ENCODE results near the gene CSRP3.

Gene CSRP3

DNA sequence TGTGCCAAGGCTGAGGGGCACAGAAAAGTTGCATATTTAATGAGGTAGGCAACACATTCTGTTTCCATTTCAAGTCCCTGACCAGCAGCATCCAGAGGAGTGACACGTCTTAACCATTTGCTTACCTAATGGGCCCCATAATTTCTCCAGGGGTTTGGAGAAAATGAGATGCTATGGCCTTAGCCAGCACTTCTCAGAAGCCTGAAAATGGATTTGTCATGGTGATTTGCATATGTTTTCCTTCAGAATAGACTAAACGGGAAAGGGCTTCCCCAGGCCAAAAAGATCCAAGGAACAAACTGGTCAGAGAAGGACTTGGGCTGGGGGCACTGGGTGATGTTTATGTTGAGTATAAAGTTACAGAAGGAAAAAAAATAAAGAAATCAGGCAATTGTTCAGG lies 16.7 kb downstream of the CSRP3 start:
- Histone ChIP-seq H2AFZ (ENCODE audit: low read length, unreplicated experiment) (no peak overlapping the region), H3K27ac (ENCODE audit: low read depth, low read length) (no peak overlapping the region), H3K27me3 (ENCODE audit: insufficient read depth, low read length) (no peaks in the 10 kb centered on the region), H3K4me1 (ENCODE audit: control insufficient read depth, insufficient read depth, low read length, unreplicated experiment) (no peaks in the 10 kb centered on the region), H3K36me3 (ENCODE audit: insufficient read depth, low read length) (no peaks in the 10 kb centered on the region), H3K4me3 (ENCODE audit: low read depth, low read length) (no peak overlapping the region), H3K79me2 (ENCODE audit: control insufficient read depth, insufficient read depth, low read length, unreplicated experiment) (no peaks in the 10 kb centered on the region)

DNA sequence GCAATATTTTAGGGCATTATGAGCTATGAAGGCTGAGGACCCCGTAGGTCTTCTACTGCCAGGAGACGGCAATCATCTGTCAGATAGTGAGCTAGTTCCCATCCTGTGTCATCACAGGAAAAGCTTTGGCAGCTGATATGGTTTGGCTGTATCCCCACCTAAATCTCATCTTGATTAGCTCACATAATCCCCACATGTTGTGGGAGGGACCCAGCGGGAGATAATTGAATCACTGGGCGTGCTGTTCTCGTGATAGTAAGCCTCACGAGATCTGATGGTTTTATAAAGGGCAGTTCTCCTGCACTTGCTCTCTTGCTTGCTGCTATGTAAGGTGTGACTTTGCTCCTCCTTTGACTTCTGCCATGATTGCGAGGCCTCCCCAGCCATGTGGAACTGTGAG lies 18.1 kb downstream of the CSRP3 start:
- H3K79me2 ChIP-seq (ENCODE audit: control insufficient read depth, insufficient read depth, low read length, unreplicated experiment), result no peaks in the 10 kb centered on the region
- H3K27me3 ChIP-seq (ENCODE audit: insufficient read depth, low read length), result no peaks in the 10 kb centered on the region
- H3K4me3 ChIP-seq (ENCODE audit: low read depth, low read length), result no peak overlapping the region
- H3K27ac ChIP-seq (ENCODE audit: low read depth, low read length), result no peak overlapping the region
- H3K36me3 ChIP-seq (ENCODE audit: insufficient read depth, low read length), result no peaks in the 10 kb centered on the region
- H2AFZ ChIP-seq (ENCODE audit: low read length, unreplicated experiment), result no peak overlapping the region
- H3K4me1 ChIP-seq (ENCODE audit: control insufficient read depth, insufficient read depth, low read length, unreplicated experiment), result no peaks in the 10 kb centered on the region

DNA sequence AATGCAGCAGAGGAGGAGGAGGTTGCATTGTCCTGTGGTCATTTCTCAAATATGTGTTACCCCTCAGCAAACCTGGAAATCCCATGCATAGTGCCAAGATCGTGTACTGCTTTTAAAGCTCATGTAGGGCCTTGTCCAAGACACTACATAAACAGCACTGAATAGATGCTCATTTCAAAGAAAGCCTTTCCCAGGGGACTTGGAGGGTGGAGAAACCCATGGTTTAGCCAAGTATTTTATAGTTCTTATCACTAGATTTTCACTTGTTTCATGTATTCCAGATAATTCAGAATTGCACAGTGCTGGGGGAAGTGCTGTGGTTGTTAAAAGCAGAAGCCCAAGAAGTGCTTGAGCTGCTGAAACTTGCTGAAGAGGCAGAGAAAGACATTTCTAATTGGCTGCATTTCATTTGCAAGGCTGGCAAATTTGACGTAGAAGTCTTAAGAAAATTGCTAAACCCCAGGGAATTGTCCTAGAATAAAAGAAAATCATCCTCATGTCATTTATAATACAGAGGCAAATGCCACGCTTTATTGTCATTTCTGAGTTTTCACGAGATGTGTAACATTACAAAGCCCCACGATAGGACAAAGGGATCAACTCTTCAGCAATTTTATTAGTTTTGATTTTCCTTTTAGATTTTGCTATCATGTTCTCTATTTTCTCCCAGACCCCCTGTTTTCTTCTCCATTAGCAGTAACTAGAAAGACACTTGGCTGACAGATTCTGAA lies 20.1 kb downstream of the CSRP3 start:
- no peaks in the 10 kb centered on the region for H3K4me1 ChIP-seq (ENCODE audit: control insufficient read depth, insufficient read depth, low read length, unreplicated experiment)
- no peaks in the 10 kb centered on the region for H3K27me3 ChIP-seq (ENCODE audit: insufficient read depth, low read length)
- H3K4me3 ChIP-seq (ENCODE audit: low read depth, low read length), result no peak overlapping the region
- H2AFZ ChIP-seq (ENCODE audit: low read length, unreplicated experiment), result no peak overlapping the region
- no peak overlapping the region for H3K27ac ChIP-seq (ENCODE audit: low read depth, low read length)
- 0 out of 2 replicates have a peak, but pooled peaks cover under 1% of the 10 kb centered on the region for H3K36me3 ChIP-seq (ENCODE audit: insufficient read depth, low read length)
- no peaks in the 10 kb centered on the region for H3K79me2 ChIP-seq (ENCODE audit: control insufficient read depth, insufficient read depth, low read length, unreplicated experiment)

DNA sequence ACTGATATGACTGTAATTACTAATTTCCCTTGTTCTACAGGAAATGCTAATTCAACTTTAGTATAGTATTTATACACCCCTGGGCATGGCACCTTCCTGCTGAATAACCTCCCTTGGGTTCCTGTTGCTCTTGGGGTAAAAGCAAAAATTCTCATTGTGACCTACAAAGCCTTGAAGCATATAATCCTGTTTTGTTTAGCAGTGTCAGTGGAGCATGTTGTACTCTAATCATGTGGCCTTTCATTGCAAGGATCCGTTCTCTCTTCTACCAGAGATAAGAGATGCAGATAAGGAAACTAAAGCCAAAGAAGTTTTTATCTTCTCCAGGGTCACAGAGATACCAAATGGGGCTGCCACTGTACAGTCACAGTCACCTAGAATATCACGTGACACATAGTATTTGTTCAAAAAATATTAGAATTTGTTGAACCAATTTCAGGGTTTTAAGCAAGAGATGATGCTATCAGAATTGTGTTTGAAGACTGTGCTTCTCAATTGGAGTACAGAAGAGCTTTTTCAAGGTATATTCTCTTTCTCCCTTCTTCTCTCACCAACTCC lies 25.1 kb downstream of the CSRP3 start:
- H3K79me2 ChIP-seq (ENCODE audit: control insufficient read depth, insufficient read depth, low read length, unreplicated experiment), result no peaks in the 10 kb centered on the region
- no peak overlapping the region for H3K27ac ChIP-seq (ENCODE audit: low read depth, low read length)
- peaks cover 4% of the 10 kb centered on the region; the same call in 1 of the 2 replicates for H3K36me3 ChIP-seq (ENCODE audit: insufficient read depth, low read length)
- H2AFZ ChIP-seq (ENCODE audit: low read length, unreplicated experiment), result no peak overlapping the region
- no peaks in the 10 kb centered on the region for H3K4me1 ChIP-seq (ENCODE audit: control insufficient read depth, insufficient read depth, low read length, unreplicated experiment)
- H3K27me3 ChIP-seq (ENCODE audit: insufficient read depth, low read length), result no peaks in the 10 kb centered on the region
- no peak overlapping the region for H3K4me3 ChIP-seq (ENCODE audit: low read depth, low read length)

DNA sequence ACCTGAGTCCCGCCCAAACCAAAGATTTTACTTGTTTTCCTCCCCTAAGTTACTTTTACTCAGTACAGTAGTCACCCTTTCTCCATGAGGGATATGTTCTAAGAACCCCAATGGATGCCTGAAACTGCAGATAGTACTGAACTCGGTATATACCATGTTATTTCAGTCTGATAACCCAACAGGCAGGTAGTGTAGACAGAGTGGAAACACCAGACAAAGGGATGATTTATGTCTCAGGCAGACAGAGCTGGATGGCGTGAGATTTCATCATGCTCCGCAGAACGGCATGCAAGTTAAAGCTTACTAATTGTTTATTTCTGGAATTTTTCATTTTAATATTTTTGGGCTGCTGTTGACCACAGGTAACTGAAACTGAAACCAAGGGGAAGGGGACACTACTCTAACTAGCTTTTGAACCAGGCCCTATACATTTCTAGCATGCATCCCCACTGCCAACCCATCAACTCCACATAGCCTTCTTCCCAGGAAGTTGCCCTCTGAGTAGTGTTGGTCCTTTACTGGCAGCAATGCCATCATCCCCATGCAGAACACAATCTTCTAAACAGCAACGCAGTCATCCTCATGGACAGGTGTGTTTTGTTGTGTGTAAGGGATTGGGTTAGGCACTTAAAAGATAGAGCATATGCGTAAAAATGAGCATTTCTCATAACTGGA lies 27.7 kb downstream of the CSRP3 start:
- Histone ChIP-seq H3K4me1 (ENCODE audit: control insufficient read depth, insufficient read depth, low read length, unreplicated experiment) (no peaks in the 10 kb centered on the region), H3K27me3 (ENCODE audit: insufficient read depth, low read length) (no peaks in the 10 kb centered on the region), H2AFZ (ENCODE audit: low read length, unreplicated experiment) (no peak overlapping the region), H3K4me3 (ENCODE audit: low read depth, low read length) (no peak overlapping the region), H3K27ac (ENCODE audit: low read depth, low read length) (no peak overlapping the region), H3K36me3 (ENCODE audit: insufficient read depth, low read length) (peaks cover 4% of the 10 kb centered on the region; the same call in 1 of the 2 replicates), H3K79me2 (ENCODE audit: control insufficient read depth, insufficient read depth, low read length, unreplicated experiment) (no peaks in the 10 kb centered on the region)

GRCh38 chr11:19173004-19173689 lies 28.6 kb downstream of the CSRP3 start:
- H3K27ac ChIP-seq (ENCODE audit: low read depth, low read length), result no peak overlapping the region
- H2AFZ ChIP-seq (ENCODE audit: low read length, unreplicated experiment), result no peak overlapping the region
- H3K79me2 ChIP-seq (ENCODE audit: control insufficient read depth, insufficient read depth, low read length, unreplicated experiment), result no peaks in the 10 kb centered on the region
- H3K4me3 ChIP-seq (ENCODE audit: low read depth, low read length), result no peak overlapping the region
- H3K36me3 ChIP-seq (ENCODE audit: insufficient read depth, low read length), result peaks cover 4% of the 10 kb centered on the region; the same call in 1 of the 2 replicates
- no peaks in the 10 kb centered on the region for H3K4me1 ChIP-seq (ENCODE audit: control insufficient read depth, insufficient read depth, low read length, unreplicated experiment)
- no peaks in the 10 kb centered on the region for H3K27me3 ChIP-seq (ENCODE audit: insufficient read depth, low read length)

- no peaks in the 10 kb centered on the region for H3K36me3 ChIP-seq (ENCODE audit: insufficient read depth, low read length)
- no peak overlapping the region for H3K4me3 ChIP-seq (ENCODE audit: low read depth, low read length)
- H3K27ac ChIP-seq (ENCODE audit: low read depth, low read length), result no peak overlapping the region
- H2AFZ ChIP-seq (ENCODE audit: low read length, unreplicated experiment), result no peak overlapping the region
- H3K27me3 ChIP-seq (ENCODE audit: insufficient read depth, low read length), result no peaks in the 10 kb centered on the region
- no peaks in the 10 kb centered on the region for H3K4me1 ChIP-seq (ENCODE audit: control insufficient read depth, insufficient read depth, low read length, unreplicated experiment)
- H3K79me2 ChIP-seq (ENCODE audit: control insufficient read depth, insufficient read depth, low read length, unreplicated experiment), result no peaks in the 10 kb centered on the region
These were observed 33.7 kb downstream of the CSRP3 start for GRCh38 chr11:19168090-19168489.

DNA sequence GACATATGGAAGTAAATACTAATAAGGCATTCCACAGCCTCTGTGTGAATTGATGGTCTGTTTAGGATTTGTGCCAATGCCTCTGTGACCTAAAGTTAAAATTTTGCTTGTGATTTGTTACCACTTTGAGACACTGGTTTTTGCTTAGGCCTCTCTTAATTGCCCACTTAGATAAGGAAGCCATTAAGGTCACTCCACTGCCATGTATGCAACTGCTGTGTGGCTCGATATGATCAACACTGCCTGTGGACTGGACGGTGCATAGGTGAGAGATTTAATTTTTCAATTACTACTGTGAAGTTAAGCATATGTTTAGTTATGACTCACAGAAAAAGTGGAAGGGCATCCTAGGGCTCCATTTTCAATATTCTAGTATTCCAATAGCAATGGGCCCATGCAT lies 36.9 kb downstream of the CSRP3 start:
- H3K4me3 ChIP-seq (ENCODE audit: low read depth, low read length), result no peak overlapping the region
- H3K4me1 ChIP-seq (ENCODE audit: control insufficient read depth, insufficient read depth, low read length, unreplicated experiment), result no peaks in the 10 kb centered on the region
- no peaks in the 10 kb centered on the region for H3K27me3 ChIP-seq (ENCODE audit: insufficient read depth, low read length)
- no peaks in the 10 kb centered on the region for H3K36me3 ChIP-seq (ENCODE audit: insufficient read depth, low read length)
- H3K79me2 ChIP-seq (ENCODE audit: control insufficient read depth, insufficient read depth, low read length, unreplicated experiment), result no peaks in the 10 kb centered on the region
- no peak overlapping the region for H3K27ac ChIP-seq (ENCODE audit: low read depth, low read length)
- no peak overlapping the region for H2AFZ ChIP-seq (ENCODE audit: low read length, unreplicated experiment)

DNA sequence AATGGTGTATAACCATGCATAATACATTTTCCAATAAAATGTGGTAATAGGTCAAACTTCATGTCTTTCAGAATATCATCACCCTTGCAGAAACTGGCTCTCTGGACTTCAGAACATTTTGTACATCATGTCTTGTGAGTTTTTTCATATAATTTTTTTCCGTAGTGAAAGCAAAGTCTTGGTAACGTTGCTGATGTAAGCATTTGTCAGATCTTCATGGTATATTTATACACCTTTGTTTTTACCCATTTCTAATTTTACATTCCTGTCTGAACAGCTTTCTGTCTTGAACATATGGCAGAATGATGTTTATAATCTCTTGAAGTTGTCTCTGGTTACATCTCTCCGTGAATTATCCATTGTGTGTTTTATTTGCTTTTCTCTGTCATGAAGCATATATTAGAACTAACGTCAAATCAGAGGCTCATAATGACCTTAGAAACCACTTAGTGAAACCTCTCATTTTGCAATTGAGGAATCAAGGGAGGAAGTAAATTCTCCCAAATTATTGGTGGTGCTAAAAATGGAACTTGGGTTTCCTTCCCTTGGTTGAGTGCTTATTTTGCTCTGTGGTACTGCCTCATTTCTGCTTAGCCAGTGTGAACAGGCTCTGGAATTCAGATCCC lies 37.4 kb downstream of the CSRP3 start:
- H3K27ac ChIP-seq (ENCODE audit: low read depth, low read length), result no peak overlapping the region
- no peak overlapping the region for H3K4me3 ChIP-seq (ENCODE audit: low read depth, low read length)
- no peaks in the 10 kb centered on the region for H3K27me3 ChIP-seq (ENCODE audit: insufficient read depth, low read length)
- no peaks in the 10 kb centered on the region for H3K4me1 ChIP-seq (ENCODE audit: control insufficient read depth, insufficient read depth, low read length, unreplicated experiment)
- H3K36me3 ChIP-seq (ENCODE audit: insufficient read depth, low read length), result no peaks in the 10 kb centered on the region
- H2AFZ ChIP-seq (ENCODE audit: low read length, unreplicated experiment), result no peak overlapping the region
- H3K79me2 ChIP-seq (ENCODE audit: control insufficient read depth, insufficient read depth, low read length, unreplicated experiment), result no peaks in the 10 kb centered on the region

DNA sequence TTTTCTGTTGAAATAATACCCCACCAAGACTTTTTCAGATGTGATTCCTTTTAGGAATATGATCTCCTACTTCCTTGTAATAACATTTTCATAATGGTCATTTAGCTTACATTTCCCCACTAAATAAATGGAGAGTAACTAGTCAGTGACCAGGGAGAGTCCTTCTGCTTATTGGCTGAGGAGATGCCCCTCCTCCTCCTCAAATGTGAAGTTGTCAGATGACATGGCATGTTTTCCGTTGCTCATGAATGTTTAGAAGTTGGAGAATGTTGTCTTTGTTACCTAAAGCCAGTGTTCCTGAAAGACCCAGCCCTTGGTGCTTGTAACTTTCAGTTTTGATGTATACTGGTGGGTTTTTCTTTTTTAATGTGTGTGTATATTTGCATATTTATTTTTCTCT lies 38.2 kb downstream of the CSRP3 start:
- no peak overlapping the region for H3K27ac ChIP-seq (ENCODE audit: low read depth, low read length)
- no peak overlapping the region for H2AFZ ChIP-seq (ENCODE audit: low read length, unreplicated experiment)
- no peaks in the 10 kb centered on the region for H3K36me3 ChIP-seq (ENCODE audit: insufficient read depth, low read length)
- no peaks in the 10 kb centered on the region for H3K79me2 ChIP-seq (ENCODE audit: control insufficient read depth, insufficient read depth, low read length, unreplicated experiment)
- H3K27me3 ChIP-seq (ENCODE audit: insufficient read depth, low read length), result no peaks in the 10 kb centered on the region
- no peak overlapping the region for H3K4me3 ChIP-seq (ENCODE audit: low read depth, low read length)
- H3K4me1 ChIP-seq (ENCODE audit: control insufficient read depth, insufficient read depth, low read length, unreplicated experiment), result no peaks in the 10 kb centered on the region
